Osteoblast (primary cell): ENCODE data around the gene THBS2. TPM values are rescaled to one million over a fixed set of nuclear protein-coding genes. Genes with fewer than 3 reads are reported as not detected.

Source experiments
- DNase-seq: peaks from one replicate; pipeline ENCODE4 v3.0.0; 2011; ENCODE audit warnings: low spot score, mixed read lengths; ENCODE audit not compliant: insufficient read length; ENCODE audit errors: missing footprints
- H2AFZ ChIP-seq: 2 replicates; pipeline ENCODE4 v1.6.0; 2011; ENCODE audit warnings: mild to moderate bottlenecking, low read length
- H3K27ac ChIP-seq: 2 replicates; pipeline ENCODE4 v1.5.1; 2011; ENCODE audit warnings: mild to moderate bottlenecking, low read depth, low read length, moderate library complexity
- H3K27me3 ChIP-seq: 2 replicates; pipeline ENCODE4 v1.6.0; 2012; ENCODE audit warnings: mild to moderate bottlenecking, control low read depth, inconsistent platforms, low read length, moderate library complexity; ENCODE audit not compliant: insufficient read depth
- H3K36me3 ChIP-seq: 2 replicates; pipeline ENCODE4 v1.5.1; 2011; ENCODE audit warnings: mild to moderate bottlenecking, low read length, control low read depth, moderate library complexity; ENCODE audit not compliant: insufficient read depth
- H3K4me1 ChIP-seq: 2 replicates; pipeline ENCODE4 v1.5.1; 2011; ENCODE audit warnings: mild to moderate bottlenecking, low read length, control low read depth, moderate library complexity; ENCODE audit not compliant: insufficient read depth
- H3K4me2 ChIP-seq: 2 replicates; pipeline ENCODE4 v1.6.0; 2011; ENCODE audit warnings: mild to moderate bottlenecking, low read length; ENCODE audit not compliant: insufficient read depth
- H3K4me3 ChIP-seq: fragments of 200-600 bp; sonication (generic); 3 replicates; pipeline ENCODE4 v1.5.1; 2012; ENCODE audit warnings: mild to moderate bottlenecking, low read length, inconsistent platforms; ENCODE audit not compliant: insufficient read depth
- H3K79me2 ChIP-seq: 2 replicates; pipeline ENCODE4 v1.6.0; 2012; ENCODE audit warnings: mild to moderate bottlenecking, low read length, control low read depth, inconsistent platforms; ENCODE audit not compliant: insufficient read depth
- H3K9me3 ChIP-seq: 2 replicates; pipeline ENCODE4 v1.5.1; 2011; ENCODE audit warnings: low read depth, low read length, control low read depth
- H4K20me1 ChIP-seq: 2 replicates; pipeline ENCODE4 v1.6.0; 2012; ENCODE audit warnings: mild to moderate bottlenecking, low read length, control low read depth; ENCODE audit not compliant: insufficient read depth
- total RNA-seq: library from RNA; depleted of rRNA; stranded (reverse); fragments of >200 nt; gene quantifications from 2 replicates; pipeline ENCODE4 v1.2.3, GENCODE V29; 2012
- TF ChIP-seq, protein P1 (sequence below): IDR thresholded peaks from 2 replicates; pipeline ENCODE4 v1.5.1; 2011; ENCODE audit warnings: mild to moderate bottlenecking, low read depth, low read length, moderate library complexity; ENCODE audit errors: extremely low read depth

Gene THBS2
- total RNA-seq, 1 donor = 1,498 TPM

DNA sequence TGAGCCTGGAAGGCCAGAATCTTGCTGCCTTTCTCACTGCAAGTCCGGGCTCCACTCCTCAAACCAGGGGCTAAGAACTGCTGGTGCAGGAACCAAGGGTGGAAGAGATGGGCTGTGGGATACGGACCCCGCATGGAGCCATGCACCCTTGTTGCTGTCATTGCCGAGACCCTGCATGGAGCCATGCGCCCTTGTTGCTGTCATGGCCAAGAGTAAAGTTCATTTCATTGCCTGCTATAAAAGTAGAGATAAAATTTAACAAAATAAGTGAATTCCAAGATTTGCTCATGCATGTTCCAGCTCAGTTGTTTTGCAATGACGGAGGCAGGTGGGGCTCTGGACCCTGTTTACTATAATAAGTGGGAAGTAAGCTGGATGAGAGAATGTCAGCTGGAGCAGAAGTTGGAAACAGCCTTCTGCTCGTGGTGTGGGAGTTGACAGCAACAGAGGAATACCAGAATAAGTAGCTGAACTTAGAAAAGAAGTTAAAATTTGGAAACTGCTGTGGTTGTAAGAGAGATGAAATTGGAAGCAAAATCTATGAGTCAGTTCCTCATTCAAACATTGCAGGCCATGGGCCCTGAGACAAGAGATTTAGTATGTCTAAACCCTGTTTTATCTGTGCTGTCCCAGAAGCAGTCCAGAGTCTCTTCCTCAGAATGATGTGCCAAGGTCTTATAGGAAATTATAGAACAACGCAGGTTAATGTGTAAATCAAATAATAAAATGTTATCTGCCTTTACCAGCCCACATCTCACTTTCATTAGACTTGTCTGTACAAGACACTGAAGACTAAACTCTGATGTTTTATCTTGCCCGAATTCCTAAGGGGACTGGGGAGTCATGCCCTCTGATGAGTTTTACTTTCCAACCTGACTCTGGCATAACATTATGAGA, 15.8 kb upstream of the THBS2 start:
- Histone ChIP-seq H3K4me1 (peaks cover 25% of the 10 kb centered on the region), H4K20me1 (no peaks in the 10 kb centered on the region), H3K27ac (peak overlapping the region; percentile 52), H3K27me3 (no peaks in the 10 kb centered on the region), H3K4me2 (peak overlapping the region; percentile 18), H2AFZ (no peak overlapping the region), H3K79me2 (no peaks in the 10 kb centered on the region), H3K4me3 (no peak overlapping the region), H3K36me3 (no peaks in the 10 kb centered on the region), H3K9me3 (peaks cover 1% of the 10 kb centered on the region)
- DNase-seq = peak; percentile 88
- TF ChIP-seq, protein P1, sequence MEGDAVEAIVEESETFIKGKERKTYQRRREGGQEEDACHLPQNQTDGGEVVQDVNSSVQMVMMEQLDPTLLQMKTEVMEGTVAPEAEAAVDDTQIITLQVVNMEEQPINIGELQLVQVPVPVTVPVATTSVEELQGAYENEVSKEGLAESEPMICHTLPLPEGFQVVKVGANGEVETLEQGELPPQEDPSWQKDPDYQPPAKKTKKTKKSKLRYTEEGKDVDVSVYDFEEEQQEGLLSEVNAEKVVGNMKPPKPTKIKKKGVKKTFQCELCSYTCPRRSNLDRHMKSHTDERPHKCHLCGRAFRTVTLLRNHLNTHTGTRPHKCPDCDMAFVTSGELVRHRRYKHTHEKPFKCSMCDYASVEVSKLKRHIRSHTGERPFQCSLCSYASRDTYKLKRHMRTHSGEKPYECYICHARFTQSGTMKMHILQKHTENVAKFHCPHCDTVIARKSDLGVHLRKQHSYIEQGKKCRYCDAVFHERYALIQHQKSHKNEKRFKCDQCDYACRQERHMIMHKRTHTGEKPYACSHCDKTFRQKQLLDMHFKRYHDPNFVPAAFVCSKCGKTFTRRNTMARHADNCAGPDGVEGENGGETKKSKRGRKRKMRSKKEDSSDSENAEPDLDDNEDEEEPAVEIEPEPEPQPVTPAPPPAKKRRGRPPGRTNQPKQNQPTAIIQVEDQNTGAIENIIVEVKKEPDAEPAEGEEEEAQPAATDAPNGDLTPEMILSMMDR = no peak

DNA sequence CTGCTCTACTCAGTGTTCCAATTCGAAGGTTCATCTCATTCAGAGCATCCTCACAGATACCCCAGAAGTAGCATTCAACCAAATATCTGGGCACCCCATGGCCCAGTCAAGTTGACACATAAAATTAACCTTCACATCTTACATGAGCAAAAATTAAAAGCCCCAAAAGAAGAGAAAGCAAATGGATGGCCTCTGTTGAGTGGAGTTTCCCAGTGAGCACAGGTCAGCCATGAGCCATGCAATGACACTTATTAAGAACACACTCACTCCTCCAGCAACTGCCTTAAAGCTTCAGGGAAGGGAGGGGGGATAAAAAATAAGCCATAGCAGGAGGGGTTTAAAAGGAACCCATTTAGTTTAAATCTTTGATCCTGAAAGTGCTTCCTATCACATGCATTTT, 14.6 kb upstream of the THBS2 start:
- no peak overlapping the region for H3K4me3 ChIP-seq
- peaks cover 4% of the 10 kb centered on the region for H3K9me3 ChIP-seq
- no peak overlapping the region for H3K4me2 ChIP-seq
- no peak overlapping the region for H2AFZ ChIP-seq
- H4K20me1 ChIP-seq = no peaks in the 10 kb centered on the region
- H3K27ac ChIP-seq = no peak overlapping the region
- TF ChIP-seq, protein P1 = no peak
- no peaks in the 10 kb centered on the region for H3K36me3 ChIP-seq
- H3K79me2 ChIP-seq = no peaks in the 10 kb centered on the region
- no peaks in the 10 kb centered on the region for H3K27me3 ChIP-seq
- peaks cover 31% of the 10 kb centered on the region for H3K4me1 ChIP-seq
- no peak for DNase-seq

DNA sequence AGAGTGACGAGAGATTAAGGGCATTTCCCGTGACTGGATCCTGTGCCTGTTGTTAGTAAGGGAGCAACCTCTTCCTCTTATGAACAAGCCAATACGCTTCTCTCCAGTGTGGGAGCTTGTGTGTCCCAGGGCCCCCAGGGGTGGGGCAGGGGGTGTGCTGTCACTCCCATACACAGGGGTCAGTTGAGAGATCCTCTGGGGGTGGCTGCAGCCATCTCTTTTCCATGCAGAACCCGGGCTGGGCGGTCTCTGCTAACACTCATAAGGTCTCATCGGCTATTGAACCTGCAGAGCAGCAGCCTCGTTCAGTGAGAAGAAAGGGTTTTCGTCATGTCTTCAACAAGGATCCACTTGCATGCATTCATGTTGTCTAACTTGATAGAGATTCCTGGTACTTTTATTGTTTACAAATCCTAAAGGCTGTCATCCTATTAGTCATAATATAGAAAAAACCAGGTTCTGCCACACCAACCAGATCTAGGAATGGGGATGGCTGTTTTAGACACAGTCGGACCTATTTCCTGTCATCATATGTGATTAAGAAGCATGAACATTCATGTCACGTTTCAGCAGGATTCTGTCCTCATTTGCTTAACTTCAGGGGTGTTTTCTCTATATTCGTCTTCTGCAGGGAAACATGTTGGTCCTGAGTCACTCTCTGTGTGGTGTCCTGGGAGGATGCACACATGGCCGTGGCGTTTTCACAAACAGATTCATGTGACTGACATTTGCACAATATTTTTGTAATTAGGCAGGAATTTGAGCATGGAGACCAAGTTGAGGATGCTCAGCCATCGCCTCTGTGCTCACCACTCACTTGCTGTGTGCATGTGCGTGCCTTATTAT, 13.3 kb upstream of the THBS2 start:
- H2AFZ ChIP-seq = no peak overlapping the region
- TF ChIP-seq, protein P1 = no peak
- peaks cover 33% of the 10 kb centered on the region for H3K4me1 ChIP-seq
- no peak overlapping the region for H3K4me2 ChIP-seq
- H3K4me3 ChIP-seq = no peak overlapping the region
- no peak overlapping the region for H3K27ac ChIP-seq
- peaks cover 4% of the 10 kb centered on the region for H3K9me3 ChIP-seq
- peak; percentile 61 for DNase-seq
- H3K36me3 ChIP-seq = no peaks in the 10 kb centered on the region
- H3K79me2 ChIP-seq = no peaks in the 10 kb centered on the region
- no peaks in the 10 kb centered on the region for H3K27me3 ChIP-seq
- no peaks in the 10 kb centered on the region for H4K20me1 ChIP-seq

DNA sequence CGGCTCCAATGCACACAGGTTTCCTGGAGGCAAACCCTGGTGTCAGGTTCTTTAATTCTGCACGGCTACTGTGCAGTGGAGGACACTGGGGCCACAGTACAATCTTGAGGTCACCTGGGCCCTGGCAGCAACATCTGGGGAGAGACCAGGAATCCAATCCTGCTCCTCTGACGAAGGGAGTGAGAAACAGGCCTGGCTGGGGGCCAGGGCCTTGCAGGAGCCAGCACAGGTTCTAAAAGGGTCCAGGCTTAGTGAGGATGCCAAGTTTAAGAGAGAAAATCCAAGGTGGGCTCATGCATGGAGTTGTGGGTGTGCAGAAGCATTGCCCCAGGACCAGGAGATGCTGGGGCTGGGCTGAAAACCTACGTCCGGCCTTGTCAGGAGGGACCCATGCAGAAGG, 12.6 kb upstream of the THBS2 start:
- Histone ChIP-seq H3K4me1 (peaks cover 28% of the 10 kb centered on the region), H3K4me2 (no peak overlapping the region), H2AFZ (no peak overlapping the region)

More for the DNA sequence above, 12.6 kb upstream of the THBS2 start:
- Histone ChIP-seq H3K4me3 (no peak overlapping the region), H3K9me3 (peaks cover 4% of the 10 kb centered on the region), H3K27me3 (no peaks in the 10 kb centered on the region), H3K27ac (no peak overlapping the region), H3K79me2 (no peaks in the 10 kb centered on the region), H4K20me1 (no peaks in the 10 kb centered on the region), H3K36me3 (no peaks in the 10 kb centered on the region)
- TF ChIP-seq, protein P1 = no peak
- DNase-seq = no peak
